Kasumi-1 (cell line): ENCODE measurements around the gene OR1I1.

Source experiments
- DNase-seq, 2 experiments: peaks; one replicate each; lab custom pipeline; 2025; lab: John Stamatoyannopoulos, UW

OR1I1 gene

GRCh38 chr19:15118789-15119494 lies 36.9 kb downstream of the OR1I1 start:
- no peak for DNase-seq

DNA sequence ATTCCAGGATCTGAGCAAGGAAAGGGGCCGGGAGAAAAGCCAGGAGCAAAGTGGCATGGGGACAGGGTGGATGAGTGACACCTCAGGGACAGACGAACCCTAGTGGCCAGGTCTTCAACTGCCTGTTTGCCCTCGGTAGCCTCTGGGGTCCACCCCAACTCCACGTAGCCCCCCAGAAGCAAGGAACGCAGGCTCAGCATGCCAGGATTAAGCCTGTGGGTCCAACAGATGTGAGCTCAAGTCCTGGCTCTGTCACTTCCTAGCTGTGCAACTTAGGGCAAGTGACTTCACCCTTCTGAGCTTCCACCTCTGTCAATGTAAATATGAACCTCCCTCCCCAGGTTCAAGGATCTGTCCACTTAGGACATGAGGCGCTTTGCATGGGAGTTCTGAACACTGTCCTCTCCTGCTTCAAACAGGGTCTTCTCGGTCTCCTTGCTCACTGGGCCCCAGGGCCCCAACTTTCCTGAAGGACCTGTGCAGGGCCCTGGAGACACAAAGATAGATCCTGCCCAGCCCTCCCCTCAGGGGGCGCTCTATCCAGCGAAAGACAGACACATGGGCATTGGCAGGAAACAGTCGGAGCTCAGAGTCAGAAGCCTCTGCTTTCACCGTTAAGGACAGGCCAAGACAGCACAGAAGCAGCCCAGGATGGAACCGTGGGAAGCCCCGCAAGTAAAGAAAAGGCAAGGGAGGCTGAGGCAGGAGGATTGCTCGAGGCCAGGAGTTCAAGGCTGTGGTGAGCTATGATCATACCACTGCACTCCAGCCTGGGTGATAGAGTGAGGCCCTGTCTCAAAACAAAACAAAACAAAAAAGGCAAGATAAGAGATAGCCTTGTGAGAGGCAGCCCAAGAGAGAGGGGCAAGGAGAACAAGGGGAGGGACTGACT lies 38.4 kb downstream of the OR1I1 start:
- DNase-seq, result no peak

GRCh38 chr19:15122331-15123030 lies 40.5 kb downstream of the OR1I1 start:
- no peak for DNase-seq

DNA sequence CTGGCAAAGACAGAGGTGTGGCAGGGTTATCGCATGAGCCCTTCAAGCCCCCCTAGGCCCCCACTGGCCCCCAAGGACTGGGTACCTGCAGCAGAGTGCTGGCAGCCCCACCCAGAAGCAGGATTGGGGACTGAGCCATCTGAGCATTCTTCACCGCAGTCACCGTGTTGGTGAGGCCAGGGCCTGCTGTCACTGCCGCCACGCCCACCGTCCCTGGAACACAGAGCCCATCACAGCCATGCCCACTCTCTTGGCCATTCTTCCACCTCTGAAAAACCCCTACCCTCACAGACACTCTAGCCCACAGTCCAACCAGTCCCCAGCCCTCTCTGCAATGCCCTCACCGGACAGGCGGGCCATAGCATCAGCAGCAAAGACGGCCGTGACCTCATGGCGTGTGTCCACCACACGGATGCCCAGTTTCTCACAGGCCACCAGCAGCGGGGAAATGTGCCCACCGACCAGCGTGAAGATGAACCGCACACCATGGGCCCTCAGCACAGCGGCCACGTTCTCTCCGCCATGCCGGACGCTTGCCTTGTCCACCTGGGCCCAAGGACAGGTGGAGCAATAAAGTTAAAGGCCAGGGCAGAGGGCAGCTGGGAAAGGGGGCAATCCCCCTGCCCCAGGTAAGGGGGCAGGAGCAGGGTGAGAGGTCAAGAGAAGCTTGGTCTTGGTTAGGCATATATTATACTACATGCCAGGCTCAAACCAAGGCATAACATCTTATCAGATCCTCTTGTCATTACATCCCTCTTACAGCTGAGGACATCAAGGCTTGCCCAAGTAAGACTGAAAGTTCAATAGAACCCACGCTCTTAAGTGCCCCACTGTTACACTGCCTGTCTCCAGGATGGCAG lies 41.2 kb downstream of the OR1I1 start:
- DNase-seq, result no peak

- DNase-seq, result no peak
Measured at GRCh38 chr19:15123900-15124299, 41.9 kb downstream of the OR1I1 start.

DNA sequence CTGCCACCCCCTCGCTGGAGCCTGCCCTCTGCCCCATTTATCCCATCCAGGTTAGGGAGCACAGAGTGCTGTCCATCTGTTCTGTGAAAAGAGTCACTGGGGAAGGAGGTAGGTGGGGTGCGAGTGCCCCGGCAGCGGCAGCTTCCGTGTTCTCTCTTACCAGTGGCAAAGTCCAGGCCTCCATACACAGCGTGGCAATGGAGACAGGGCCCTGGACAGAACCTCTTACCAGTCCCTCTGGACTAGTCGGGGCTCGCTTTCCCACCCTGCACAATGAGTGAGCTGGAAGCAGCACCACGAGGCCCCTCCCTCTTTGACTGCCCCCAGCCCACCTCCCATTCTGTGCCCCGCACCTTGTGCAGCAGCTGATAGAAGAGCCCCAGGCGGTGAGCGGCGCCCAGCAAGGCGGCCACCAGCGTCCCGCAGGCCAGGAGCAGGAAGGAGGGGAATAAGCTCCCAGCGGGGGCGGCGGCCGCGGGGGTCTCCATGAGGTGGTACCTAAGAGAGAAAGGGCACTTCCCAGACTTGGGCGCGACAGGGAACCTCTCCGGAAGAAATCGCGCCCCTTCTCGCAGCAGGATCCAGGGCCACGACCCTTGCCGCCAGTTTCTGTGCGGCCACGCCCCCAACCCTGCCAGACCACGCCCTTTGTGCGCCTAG lies 42.7 kb downstream of the OR1I1 start:
- no peak for DNase-seq

GRCh38 chr19:15125232-15126067 lies 43.4 kb downstream of the OR1I1 start:
- peak; percentile 96 to 99 for DNase-seq

DNA sequence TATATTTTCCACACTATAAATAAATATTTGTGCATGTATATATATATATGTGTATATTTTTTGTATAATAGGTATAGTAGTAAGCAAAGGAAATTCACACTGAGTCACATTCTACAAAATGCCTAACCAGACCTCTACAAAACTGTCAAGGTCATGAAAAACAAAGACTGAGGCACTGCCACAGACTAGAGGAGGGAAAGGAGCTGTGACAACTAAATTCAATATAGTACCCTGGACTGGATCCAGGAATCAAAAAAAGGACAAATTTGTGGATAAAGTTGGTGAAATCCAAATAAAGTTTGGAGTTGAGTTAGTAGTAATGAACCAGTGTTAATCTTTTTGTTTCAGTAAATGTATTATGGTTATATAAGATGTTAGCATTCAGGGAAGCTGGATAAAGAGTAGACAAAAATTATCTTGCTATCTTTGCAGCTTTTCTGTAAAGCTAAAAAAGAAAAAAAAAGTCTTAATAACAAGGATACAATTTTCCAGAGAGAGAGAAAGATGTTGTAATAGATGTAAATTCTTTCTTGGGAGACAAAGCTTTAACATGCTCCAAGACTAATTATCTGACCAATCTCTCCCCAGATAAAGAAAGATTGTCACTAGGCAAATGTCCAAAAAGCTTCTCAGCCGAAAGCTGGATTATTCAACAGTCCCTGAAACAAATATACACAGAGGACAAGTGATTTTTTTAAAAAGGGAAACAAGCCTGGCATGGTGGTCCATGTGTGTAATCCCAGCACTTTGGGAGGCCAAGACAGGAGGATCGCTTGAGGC lies 44.3 kb downstream of the OR1I1 start:
- DNase-seq, result peak in 1 of 2 experiments; percentile 29

GRCh38 chr19:15128162-15128770 lies 46.3 kb downstream of the OR1I1 start:
- no peak for DNase-seq

DNA sequence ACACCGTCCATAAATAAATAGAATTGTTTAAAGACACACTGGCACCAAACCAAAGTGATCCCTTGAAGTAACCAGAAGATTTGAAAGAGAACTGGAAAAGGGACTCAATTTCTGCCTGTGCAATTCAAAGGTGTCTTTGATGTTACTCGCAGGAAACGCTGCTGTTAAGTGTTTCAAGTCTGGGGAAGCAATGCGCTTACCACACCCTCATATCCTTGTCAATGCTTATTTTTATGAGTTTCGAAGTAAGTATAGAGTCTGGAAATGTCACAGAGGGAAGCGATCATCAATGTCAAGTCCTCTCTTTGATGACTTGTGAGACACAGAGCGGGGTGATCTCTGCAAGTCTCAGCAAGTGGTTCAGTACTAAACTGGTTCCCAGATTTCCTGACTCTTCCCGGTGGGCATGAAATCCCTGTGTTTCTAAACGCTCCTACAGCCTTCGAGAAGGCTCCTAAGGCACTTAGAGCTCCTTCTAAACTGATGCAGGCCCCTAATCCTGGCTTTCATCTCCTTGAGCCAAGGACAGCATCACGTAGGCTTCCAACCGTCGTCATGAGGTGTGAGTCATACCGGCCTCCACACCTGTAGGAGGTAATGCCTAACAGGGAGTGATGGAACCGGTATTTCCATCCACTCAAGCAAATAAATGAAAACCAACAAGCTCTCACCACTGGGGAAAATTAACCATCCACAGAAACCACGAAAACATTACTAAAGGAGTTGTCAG lies 48.0 kb downstream of the OR1I1 start:
- no peak for DNase-seq

DNA sequence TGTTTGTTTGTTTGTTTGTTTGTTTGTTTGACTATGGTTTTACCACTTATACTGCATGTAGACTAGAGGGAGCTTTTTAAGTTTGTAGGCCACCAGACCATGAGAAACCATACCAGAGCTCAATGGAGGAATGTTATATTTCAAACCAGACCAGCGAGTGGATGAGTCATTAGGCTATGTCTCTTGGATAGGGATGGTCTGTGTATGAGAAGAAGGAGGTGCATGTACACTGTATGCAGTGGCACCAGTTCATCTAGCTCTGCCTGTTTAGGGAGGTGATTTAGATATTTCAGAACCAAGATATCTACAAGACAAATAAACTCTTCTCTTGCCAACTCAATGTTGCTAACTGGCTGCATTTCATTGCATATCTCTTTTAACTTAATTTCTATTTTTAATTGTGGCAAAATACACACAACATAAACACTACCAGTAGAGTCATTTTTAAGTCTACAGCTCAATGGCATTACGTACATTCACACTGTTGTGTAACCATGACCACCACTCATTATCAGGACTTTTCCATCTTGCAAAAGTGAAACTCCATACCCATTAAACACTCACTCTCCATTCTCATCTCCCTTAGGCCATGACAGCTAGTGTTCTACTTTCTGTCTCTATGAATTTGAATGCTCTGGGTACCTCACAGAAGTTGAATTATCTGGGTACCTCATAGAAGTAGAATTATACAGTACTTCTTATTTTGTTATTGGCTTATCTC lies 54.4 kb downstream of the OR1I1 start:
- DNase-seq, result no peak

- DNase-seq, result no peak
Measured at GRCh38 chr19:15137777-15138176, 55.8 kb downstream of the OR1I1 start.

DNA sequence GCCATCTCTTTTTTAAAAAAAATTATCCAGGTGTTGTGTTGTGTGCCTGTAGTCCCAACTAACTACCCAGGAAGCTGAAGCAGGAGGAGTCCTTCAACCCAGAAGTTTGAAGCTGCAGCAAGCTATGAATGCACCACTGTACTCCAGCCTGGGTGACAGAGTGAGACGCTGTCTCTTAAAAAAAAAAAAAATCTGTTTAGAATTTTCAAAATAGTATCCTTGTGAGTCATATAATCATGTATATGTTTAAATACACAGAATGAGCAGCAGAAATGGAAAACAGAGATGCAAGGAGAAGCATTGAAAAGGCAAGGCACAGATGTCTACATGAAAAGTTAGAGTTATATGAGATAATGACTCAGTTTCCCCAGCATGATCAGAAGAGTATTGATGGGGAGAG lies 56.4 kb downstream of the OR1I1 start:
- DNase-seq, result no peak

DNA sequence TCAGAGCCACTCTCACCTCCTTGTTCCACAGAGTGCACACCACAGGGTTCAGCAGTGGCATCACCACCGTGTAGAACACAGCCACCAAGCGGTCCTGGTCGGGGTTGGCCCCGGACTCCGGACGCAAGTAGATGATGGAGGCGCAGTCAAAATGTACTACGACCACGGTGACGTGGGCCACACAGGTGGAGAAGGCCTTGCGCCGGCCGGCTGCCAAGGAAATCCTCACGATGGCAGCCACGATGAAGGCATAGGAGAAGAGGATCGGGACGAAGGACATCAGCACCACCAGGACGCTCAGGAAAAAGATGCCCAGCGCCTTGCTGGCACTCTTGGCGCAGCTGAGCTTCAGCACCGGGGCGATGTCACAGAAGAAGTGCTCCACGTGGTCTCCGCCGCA lies 59.1 kb downstream of the OR1I1 start:
- no peak for DNase-seq

- no peak for DNase-seq
Measured at GRCh38 chr19:15142313-15142712, 60.3 kb downstream of the OR1I1 start.
